Right hindlimb (tissue), 1 donor: ENCODE measurements around the gene CFAP119.

Source experiments
- DNase-seq: peaks from one replicate; pipeline ENCODE4 v3.0.0-alpha.2; 2018

The CFAP119 gene

DNA sequence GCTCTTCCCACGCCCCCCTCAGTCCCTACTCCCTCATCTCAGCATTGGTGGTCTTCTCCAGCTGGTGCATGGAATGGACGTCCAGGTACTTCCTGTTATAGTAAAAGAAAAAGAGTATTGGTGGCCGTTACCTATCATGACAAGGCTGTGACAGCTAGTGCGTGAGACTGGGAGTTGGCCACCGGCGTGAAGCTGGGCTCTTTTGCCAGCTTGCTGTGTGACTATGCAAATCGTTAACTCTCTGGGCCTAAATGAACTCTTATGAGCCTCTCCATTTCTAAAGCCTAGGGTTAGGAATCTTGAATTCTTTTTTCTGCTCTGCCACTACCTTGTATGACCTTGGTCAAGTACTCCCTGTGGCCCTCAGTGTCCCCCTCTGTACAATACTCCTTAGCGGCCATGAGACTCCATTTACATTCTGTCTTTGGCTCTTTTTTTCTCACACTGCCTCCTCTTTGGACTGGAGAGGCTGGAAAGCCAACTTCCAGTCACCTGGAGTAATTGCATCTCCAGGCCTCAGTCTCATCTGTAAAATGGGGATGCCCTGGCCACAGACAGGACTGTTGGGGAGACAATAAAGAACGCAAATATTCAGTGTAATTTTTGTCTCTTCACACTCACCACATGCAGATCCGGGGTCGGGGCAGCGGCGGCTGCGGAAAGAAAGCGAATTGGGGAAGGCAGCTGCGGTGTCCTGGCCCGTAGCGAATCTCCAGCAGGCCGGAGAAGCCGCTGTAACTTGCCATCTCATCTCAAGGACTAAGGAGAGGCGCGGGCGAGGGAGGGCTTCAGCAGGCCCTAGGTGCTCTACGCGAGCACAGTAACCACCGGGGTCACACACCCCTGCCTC is 1.1 kb downstream of the CFAP119 start:
- no peak for DNase-seq

DNA sequence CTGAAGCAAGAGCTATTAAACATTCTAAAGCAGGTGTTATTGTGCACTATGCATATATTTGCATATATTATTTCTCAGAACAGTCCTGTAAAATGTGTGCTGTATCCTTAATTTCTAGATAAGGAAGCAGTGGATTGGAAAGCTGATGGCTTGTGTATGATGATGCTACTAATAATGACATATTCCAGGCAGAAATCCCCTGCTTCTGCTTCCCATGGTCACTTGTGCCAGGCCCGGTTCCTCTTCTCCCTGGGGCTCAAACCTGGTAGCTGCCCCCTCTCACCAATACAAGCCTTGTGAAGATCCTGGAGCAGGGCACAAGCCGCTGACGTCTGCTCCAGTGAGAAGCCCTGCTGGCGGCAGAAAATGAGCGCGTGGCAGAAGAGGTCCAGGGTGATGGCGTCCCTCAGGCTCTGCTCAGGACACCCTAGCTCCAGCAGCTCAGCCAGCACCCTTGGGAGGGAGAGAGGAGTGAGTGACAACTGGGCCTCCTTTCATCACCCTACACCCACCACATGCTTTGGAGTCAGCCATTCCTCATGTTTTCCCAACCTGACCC is 1.8 kb downstream of the CFAP119 start:
- DNase-seq = no peak

DNA sequence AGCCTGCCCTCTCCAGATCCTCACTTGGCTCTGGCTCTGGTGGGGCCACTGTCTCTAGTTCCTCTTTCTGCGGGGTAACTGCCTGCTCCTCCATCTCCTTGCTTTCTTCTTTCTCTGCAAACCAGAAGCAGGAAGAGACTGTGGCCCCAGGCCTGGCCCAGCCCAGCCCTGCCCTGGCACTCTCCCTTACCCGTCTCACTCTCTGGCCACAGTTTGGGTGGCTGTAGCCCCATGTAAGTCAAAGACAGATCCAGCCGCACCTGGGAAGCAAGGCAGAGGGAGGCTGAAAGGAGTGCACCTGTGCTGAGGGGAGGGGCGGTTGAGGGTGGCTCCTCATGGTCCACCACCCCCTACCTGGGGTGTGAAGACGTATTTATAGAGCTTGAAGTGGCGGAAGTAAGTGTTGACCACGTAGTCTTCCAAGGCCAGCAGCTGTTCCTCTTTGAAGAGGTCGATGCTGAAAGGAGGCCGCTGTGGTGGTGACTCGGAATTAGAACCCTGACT is 2.8 kb downstream of the CFAP119 start:
- DNase-seq = peak; percentile 32

DNA sequence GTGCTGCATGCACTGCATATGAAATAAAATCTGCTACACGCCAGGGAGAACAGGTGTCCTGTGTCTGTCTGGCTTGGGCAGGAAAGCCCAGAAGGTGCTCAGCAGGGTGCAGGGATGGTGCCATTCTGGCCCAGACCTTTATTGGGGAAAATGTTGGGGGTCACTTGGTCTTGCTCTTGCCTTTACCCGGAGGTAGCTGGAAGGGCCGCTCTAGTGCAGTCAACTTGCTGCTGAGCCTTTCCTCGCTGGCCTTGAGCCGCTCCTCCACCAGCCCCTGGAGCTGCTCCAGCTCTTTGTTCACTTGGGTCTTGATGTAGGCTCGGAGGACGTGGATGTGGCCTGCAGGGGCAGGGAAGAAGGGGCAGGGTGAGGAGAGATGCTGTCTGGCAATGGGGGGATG is 4.5 kb downstream of the CFAP119 start:
- DNase-seq = no peak

DNA sequence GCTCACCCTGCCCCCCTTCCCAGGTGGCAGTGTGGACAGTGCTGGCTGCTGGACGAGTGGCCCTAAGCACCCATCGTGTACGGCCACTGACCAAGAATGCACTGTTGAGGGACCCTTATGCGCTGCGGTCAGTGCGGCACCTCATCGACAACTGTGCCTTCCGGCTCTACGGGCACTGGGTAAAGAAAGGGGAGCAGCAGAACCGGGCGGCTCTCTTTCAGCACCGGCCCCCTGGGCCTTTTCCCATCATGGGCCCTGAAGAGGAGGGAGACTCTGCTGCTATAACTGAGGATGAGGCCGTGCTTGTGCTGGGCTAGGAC is 5.1 kb downstream of the CFAP119 start:
- DNase-seq = no peak

DNA sequence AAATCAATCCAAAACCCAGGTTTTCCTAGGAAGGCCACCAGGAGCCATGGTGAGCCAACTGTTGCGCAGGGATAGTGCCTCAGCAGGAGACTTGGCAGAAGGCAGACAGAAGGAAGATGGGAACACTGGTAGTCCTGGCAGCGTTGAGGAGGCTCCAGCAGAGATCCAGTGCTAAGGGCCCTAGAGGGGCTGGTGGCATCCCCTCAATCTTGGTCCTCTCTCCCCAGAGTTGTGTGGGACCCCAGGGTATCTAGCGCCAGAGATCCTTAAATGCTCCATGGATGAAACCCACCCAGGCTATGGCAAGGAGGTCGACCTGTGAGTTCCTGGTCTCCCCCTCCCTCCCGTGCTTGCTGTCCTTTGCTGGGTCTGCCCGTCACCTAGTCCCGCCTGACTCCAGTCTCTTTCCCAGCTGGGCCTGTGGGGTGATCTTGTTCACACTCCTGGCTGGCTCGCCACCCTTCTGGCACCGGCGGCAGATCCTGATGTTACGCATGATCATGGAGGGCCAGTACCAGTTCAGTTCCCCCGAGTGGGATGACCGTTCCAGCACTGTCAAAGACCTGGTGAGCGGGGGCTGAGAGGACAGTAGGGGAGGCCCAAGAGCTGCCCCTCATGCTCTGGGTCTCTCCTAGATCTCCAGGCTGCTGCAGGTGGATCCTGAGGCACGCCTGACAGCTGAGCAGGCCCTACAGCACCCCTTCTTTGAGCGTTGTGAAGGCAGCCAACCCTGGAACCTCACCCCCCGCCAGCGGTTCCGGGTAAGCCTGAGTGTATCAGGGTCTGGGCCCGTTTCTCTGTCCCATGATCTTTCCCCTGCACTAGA is 5.7 kb downstream of the CFAP119 start:
- DNase-seq = no peak

DNA sequence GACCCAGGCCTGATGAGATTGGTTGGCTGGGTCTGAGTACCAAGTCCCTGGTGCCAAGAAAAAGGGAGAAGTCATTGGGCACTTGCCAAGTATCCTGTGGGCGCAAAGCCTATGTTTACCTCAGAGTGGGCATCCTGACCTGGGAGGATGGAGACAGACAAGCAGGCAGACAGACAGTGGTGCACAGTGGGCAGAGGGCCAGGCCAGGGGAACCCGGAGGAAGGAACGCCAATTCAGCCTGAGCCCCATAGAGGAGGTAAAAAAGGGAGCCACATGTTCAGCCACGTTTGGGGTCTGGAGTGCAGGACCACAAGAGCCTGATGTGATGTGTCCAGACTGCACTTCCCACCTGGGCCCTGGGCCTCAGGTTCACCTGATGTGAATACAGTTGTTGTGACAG is 8.3 kb downstream of the CFAP119 start:
- DNase-seq = no peak

DNA sequence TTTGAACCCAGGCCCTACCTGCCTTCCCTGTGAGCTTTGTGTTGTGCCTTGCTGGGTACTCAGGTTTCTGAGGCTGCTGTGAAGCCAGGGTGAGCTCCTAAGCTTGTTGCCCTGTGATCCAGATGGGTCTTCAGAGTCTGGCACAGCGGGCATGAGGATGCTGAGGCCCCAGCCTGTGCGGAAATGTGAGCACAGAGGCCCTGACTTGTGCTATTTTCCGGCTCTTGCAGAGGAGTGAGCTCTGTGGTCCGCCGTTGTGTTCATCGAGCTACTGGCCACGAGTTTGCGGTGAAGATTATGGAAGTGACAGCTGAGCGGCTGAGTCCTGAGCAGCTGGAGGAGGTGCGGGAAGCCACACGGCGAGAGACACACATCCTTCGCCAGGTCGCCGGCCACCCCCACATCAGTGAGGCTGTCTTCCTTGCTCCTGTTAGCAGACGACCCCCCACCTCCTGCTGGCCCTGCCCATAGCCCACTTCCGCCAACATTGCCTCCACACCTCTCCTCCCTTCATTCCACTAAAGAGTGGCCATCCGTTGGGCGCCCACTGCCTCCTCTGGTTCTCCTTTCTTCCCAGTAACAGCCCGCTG is 10.9 kb downstream of the CFAP119 start:
- DNase-seq = no peak

DNA sequence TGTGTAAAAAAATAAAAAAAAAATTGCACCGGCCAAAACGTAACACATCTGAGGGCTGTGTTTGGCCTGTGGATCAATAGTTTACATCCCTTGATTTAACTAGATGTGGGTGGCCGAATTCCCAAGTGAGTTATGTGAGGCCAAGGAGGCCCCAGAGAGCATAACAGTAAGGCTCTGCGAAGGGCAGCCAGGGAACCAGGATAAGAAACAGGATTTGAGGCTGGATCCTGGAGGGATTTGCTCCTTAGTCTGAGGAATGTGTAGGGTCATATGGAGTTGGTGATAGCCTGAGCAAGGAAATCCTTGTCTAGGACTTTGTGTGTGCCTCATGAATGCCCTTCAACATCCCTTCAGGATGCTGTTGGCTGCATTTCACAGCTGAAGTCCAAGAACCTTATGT is 11.7 kb downstream of the CFAP119 start:
- DNase-seq = no peak

DNA sequence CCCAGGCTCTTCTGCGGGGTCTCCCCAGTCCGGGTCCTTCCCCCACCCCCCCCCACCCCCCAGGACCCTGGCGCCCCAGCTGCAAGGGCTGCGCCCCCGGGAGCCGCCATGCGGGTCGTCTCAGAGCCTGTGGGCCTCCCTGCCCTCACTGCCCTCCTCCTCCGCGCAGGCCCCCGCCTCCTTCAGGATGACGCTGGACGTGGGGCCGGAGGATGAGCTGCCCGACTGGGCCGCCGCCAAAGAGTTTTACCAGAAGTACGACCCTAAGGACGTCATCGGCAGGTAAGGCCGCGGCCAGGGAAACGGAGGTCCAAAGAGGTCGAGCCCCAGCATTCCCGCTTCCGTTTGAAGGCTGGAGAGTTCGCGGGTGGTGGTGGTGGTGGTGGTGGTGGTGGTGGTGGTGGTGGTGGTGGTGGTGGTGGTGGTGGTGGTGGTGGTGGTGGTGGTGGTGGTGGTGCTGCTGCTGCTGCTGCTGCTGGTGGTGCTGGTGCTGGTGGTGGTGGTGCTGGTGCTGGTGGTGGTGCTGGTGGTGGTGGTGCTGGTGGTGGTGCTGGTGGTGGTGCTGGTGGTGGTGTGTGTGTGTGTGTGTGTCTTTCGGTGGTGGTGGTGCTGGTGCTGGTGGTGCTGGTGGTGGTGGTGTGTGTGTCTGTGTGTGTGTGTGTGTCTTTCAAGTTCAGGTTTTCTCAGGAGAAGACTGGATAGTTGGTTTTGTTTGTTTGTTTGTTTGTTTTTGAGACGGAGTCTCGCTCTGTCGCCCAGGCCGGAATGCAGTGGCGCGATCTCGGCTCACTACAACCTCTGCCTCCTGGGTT is 13.0 kb downstream of the CFAP119 start:
- peak; percentile 57 for DNase-seq

DNA sequence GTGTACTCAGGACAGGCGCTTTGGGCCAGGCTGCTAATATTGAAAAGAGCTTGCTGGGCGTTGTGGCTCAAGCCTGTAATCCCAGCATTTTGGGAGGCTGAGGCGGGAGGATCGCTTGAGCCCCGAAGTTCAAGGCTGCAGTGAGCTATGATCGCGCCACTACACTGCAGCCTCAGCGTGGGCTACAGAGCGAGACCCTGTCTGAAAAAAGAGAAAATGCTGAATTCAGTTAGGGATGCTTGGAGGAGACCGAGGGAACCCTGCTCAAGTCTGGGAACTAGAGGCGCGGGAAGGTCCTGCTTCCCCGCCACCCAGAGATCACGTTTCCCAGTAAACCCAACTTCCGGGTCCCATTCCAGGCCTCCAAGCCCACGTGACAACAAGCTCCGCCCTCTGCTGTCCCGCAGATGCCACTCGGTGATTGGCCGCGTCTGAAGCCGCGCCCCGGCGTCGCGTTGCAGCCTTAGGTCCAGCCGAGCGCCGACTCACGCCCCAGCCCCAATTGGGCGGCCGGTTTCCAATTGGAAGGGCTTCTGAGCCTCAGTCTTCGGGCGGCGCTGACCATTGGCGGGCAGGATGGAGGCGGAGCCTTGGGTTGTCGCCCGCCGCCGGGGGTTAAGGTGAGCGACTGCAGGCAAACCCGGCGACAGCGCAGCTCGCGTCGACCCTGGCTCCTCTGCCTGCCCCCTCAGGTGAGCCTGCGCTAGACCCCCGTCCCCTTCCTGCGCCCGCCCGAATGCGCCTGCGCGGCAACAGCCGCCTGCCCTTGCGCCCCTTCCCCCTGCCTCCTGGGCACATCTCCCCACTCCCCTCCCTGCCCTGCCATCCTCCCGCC is 13.8 kb downstream of the CFAP119 start, which contains the start of gene PHKG2:
TSS of gene PHKG2 (plus strand) at position 627 of the 835 bp plus-strand sequence. CDS start 396 bp downstream, outside the sequence.
- DNase-seq = peak; percentile 99

DNA sequence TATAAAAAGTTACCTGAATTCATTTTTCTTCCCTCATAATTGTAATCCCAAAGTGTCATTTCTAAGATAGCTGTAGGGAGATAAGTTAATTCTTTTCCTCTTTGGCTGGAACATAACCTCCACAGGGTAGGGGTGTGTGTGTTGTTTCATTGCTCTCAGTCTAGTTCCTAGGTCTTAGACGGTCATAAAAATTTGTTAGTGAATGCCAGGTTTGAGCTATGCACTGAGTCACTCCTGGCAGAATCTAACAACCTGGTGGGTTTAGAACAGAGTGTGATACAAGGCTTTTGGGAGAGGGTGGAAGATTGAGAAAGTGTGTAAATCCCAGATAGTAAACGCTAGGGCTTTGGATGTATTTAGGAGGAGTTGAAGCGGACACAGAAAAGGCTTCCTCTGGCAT is 14.5 kb downstream of the CFAP119 start:
- DNase-seq = no peak

DNA sequence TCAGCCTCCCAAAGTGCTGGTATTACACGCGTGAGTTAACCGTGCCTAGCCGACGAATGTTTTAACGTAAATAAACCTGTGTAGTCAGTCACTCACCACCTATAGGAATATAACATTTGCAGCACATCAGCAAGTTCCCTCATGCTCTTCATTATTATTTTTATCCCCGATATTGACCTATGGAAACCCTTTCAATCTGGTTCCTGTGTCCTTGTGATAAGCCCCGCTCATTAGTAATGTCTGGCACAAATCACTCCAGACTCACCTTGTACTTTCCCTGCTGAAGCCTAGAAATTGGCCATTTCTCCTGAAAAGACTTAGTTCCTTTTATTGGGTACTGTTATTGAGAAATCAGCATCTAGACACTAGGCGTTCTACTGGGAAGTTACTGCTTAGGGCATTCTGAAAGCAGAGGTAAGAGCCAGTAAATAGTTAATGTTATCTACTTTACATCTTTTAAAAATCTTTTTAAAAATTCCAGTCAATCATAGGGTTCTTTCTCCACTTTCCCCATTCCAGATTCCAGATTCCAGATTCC is 15.2 kb downstream of the CFAP119 start:
- DNase-seq = no peak

DNA sequence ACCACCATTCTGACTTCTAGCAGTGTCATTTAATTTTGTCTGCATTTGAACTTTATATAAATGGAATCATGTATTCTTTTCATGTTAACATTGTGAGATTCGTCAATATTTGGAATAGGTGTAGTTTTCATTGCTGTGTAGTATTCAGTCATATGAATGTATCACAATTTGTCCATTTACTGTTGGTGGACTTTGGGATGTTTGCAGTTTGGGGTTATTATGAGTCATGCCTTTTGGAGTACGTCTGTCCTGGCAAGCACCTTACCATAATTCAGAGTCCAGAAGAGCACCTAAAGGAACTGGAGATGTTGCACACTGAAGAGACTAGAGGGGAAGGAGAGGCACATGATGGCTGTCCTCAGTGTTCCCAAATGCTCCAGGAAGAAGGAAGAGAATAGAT is 16.8 kb downstream of the CFAP119 start:
- DNase-seq = no peak

DNA sequence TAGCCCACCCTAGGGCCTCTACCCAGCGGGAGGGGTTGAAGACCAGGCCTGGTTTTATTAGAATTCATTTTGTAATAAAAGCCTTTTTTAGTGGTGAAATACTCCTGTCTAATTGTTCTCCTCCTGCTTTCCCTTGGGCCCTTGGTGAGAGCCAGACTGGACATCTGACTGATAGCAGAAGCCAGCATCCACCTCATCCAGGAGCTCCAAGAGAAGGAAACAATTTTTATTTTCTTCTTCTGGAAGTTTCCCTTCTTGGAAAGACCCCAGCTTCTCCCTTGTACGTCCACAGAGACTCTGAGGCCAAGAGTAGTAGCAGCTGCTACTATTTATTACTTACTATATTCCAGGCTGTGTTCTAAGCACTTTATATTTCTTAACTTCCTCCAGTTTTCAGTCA is 17.7 kb downstream of the CFAP119 start:
- DNase-seq = peak; percentile 75

DNA sequence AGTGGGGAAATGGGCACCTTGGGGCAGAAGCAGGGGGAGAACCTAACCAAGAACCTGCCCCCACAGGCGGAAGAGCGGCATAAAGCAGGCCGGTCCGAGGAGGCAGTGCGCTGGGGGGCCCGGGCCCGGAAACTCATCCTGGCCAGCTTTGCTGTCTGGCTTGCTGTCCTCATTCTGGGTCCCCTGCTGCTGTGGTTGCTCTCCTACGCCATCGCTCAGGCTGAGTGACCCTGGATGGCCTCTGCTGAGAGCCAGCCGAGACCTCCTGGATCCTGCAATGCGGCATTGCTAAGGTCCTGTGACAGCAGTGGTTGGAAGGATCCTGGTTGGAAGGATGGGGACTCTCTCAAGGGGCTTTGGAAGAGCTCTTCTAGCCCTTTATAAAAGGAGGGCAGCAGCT is 18.1 kb downstream of the CFAP119 start:
- DNase-seq = peak; percentile 60

DNA sequence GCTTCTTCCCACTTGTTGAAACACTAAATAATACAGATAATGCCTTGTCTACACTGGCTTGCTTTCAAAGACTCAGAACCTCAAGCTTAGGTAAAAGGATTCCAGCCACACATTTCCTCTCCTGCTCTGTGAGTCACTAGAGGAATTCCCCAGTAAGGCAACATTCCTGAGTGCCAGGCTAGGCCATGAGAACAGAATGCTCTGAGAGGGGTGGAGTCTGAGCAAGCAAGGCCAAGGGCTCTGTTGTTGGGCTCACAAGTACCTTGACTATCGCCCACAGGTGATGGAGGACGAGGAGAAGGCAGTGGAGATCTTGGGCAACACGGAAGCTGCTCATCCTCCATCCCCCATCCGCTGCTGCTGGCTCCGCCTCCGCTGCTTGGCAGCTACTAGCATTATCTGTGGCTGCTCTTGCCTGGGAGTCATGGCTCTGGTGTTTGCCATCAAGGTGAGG is 20.4 kb downstream of the CFAP119 start:
- no peak for DNase-seq

DNA sequence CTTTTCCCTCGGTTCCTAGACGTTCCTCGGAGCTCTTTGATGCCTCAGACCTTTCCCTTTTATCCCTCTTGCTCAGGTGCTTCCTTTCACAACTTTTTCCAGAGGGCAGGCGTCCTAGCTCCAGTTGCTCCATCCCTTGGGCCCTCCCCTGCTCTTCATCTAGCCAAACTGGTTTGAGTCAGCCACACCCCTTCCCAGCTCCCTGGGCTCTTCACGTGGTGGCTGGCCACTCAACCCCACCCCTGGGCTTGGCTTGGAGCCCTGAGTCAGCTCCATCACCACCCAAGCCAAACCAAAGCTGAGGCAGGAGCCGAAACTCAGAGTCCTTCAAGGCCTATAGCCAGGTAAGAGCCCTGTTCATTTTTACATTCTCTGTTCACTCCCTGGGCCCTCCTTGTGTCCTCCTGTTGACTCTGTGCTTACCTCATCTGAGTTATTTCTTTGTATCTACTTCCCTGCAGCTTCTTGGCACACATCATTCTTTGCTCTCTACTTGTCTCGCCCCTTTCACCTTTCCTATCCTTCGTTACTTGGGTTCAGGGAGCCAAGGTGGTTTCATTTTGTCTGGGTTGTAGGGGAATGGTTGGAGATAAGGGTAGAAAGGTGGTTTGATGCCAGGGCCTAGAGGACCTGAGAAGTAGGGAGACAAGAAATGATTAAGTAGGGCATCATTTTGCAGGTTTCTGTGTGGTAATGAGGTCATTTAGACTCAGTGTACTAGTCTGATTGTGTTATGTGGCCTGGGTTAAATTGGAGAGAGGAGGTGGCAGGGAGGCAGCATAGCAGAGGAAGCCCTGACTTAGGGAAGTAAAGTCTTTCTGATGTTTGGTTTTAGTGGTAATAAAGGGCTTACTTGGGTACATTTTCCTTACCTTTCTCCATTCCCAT is 21.3 kb downstream of the CFAP119 start:
- peak; percentile 54 for DNase-seq

DNA sequence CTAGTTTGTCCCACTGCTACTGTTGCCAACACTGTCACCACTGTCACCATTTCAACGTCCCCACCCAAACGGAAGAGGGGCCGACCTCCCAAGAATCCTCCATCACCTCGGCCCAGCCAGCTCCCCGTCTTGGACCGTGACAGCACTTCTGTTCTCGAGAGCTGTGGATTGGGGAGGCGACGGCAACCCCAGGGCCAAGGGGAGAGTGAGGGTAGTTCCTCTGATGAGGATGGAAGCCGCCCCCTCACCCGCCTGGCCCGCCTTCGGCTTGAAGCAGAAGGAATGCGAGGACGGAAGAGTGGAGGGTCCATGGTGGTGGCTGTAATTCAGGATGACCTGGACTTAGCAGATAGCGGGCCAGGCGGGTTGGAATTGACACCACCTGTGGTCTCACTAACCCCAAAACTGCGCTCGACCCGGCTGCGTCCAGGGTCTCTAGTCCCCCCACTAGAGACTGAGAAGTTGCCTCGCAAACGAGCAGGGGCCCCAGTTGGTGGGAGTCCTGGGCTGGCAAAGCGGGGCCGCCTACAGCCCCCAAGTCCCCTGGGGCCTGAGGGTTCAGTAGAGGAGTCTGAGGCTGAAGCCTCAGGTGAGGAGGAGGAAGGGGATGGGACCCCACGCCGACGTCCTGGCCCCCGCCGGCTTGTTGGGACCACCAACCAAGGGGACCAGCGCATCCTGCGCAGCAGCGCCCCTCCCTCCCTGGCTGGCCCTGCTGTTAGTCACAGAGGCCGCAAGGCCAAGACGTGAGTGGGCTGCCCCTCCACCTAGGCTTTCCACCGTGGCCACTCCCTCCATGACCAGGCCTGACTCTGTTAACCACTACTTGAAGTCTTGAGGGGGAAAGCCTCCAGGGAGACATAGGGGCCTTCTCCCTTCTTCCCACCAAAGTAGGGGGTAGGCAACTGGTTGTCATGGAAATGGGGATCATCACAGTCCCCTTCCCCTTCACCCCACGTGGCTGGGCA is 22.6 kb downstream of the CFAP119 start:
- DNase-seq = no peak
